Lower leg skin (tissue), 4 donors: Measurements from ENCODE around the gene HIBCH. TPM values are rescaled to one million over a fixed set of nuclear protein-coding genes. Genes with fewer than 3 reads are reported as not detected.
"Not testable (repeated sequence)": the region's sequence is repeated elsewhere in the genome, so short reads cannot be mapped to it uniquely, and the experiment has no call there.

Source experiments
- DNase-seq, 2 donors: peaks; one replicate each; pipeline ENCODE4 v3.0.0-alpha.2; 2019; ENCODE audit warnings: low spot score in 2 of 2
- H3K4me3 ChIP-seq: fragments of 200-600 bp; sonication (generic); 2 replicates; pipeline ENCODE4 v1.5.1; 2017; ENCODE audit warnings: mild to moderate bottlenecking, low read depth; ENCODE audit not compliant: poor library complexity, severe bottlenecking
- POLR2A ChIP-seq, 2 donors: fragments of 450-650 bp; IDR thresholded peaks; one replicate each; pipeline ENCODE4 v1.6.1; 2016 to 2017; ENCODE audit warnings: antibody characterized with exemption in 2 of 2, mild to moderate bottlenecking in 1 of 2, moderate library complexity in 1 of 2
- WGBS, 2 donors: methylation state at CpG; one replicate each; pipeline ENCODE4 v1.1.5; 2018; 5-methylcytosine and 5-hydroxymethylcytosine counted together
- intact Hi-C: fragments of 100-400 bp; cut with DNase I; formaldehyde crosslinking; loops from one replicate; pipeline ENCODE4 v1.15.0; 2023; ENCODE audit warnings: low total_unique reads
- total RNA-seq, 4 donors: library from RNA; depleted of rRNA; stranded (reverse); fragments of >200 nt; gene quantifications; one replicate each; pipeline ENCODE4 v1.1.0, GENCODE V29; 2016
- TF ChIP-seq, protein P1 (sequence below), 3 donors: fragments of 450-650 bp; IDR thresholded peaks; one replicate each; pipeline ENCODE4 v1.5.1; 2016; ENCODE audit warnings: antibody characterized with exemption in 3 of 3, mild to moderate bottlenecking in 3 of 3, moderate library complexity in 2 of 3

The HIBCH gene
- total RNA-seq, 4 donors from 2014 or later: 10.0 to 21.4 (median 18.4) TPM

DNA sequence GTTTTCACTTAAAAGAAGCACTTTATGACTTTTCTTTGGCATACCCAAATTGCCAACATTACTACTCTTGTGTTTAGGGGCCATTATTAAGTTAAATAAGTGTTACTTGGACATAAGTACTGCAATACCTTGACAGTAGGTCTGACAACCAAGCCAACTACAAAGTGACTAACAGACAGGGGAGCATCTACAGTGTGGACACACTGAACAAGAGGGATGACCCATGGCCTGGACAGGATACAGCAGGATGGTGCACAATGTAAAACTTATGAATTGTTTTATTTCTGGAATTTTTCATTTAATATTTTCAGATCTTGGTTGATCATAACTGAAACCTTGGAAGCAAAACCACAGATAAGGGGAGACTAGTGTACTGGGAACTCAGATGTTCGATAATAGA is 19.8 kb upstream of the HIBCH start:
- intact Hi-C loops: no loop called here
- no peak overlapping the region for H3K4me3 ChIP-seq
- WGBS, 2 donors: 91 to 94% methylated on average over 1 of the region's 1 CpG
- DNase-seq: no peak
- no peak for TF ChIP-seq POLR2A (IDR thresholded peaks at IDR 0.05)
- TF ChIP-seq, protein P1, sequence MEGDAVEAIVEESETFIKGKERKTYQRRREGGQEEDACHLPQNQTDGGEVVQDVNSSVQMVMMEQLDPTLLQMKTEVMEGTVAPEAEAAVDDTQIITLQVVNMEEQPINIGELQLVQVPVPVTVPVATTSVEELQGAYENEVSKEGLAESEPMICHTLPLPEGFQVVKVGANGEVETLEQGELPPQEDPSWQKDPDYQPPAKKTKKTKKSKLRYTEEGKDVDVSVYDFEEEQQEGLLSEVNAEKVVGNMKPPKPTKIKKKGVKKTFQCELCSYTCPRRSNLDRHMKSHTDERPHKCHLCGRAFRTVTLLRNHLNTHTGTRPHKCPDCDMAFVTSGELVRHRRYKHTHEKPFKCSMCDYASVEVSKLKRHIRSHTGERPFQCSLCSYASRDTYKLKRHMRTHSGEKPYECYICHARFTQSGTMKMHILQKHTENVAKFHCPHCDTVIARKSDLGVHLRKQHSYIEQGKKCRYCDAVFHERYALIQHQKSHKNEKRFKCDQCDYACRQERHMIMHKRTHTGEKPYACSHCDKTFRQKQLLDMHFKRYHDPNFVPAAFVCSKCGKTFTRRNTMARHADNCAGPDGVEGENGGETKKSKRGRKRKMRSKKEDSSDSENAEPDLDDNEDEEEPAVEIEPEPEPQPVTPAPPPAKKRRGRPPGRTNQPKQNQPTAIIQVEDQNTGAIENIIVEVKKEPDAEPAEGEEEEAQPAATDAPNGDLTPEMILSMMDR (IDR thresholded peaks at IDR 0.05): no peak

DNA sequence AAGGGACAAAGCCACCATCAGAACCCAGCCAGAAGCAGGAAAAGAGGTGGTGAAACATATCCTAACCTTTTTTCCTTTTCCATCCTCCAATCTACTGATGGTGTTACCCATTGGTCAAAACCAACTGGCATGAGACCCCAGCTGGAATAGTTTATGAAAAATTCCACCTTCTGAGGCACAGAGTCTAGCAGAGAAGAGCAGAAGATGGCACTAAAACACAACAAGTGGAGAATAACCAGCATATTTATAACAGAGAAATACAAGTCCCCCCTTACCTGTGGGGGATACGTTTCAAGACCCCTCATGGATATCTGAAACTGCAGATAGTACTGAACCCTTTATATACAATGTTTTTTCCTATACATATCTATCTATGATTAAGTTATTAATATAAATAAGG is 18.8 kb upstream of the HIBCH start:
- no peak for TF ChIP-seq POLR2A (IDR thresholded peaks at IDR 0.05)
- TF ChIP-seq, protein P1 (IDR thresholded peaks at IDR 0.05): no peak
- intact Hi-C loops: no loop called here
- H3K4me3 ChIP-seq: no peak overlapping the region
- DNase-seq: no peak
- 76 to 87% methylated on average over 1 of the region's 1 CpG for WGBS, 2 donors

DNA sequence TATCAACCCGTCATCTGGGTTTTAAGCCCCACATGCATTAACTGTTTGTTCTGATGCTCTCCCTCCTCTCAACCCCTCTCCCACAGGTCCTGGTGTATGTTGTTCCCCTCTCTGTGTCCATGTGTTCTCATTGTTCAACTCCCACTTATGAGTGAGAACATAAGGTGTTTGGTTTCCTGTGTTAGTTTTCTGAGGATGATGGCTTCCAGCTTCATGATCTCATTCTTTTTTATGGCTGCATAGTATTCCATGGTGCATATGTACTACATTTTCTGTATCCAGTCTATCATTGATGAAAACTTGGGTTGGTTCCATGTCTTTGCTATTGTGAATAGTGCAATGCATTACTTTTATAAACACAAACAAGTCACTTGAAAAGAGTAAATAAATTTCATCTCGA is 16.8 kb upstream of the HIBCH start:
- intact Hi-C loops: no loop called here
- H3K4me3 ChIP-seq: no peak overlapping the region
- DNase-seq: no peak
- WGBS, 2 donors: 97 to 98% methylated on average over 2 of the region's 2 CpGs
- TF ChIP-seq, protein P1 (IDR thresholded peaks at IDR 0.05): no peak
- TF ChIP-seq POLR2A (IDR thresholded peaks at IDR 0.05): no peak

DNA sequence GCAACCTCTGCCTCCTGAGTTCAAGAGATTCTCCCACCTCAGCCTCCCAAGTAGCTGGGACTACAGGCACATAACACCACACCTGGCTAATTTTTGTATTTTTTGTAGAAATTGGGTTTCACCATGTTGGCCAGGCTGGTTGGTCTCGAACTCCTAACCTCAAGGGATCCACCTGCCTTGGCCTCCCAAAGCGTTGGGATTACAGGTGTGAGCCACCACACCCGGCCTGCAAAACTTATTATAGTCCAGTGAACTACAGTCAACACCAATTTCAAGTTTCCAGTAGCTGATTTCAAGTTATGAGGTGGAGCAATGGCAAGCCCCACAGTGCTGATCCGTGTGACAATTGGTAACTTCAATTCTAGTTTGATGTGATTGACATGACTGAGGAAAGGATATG is 16.0 kb upstream of the HIBCH start:
- intact Hi-C loops, DNase-seq, H3K4me3 ChIP-seq: not testable (repeated sequence)
- WGBS, 2 donors: 89 to 98% methylated on average over 4 of the region's 4 CpGs

DNA sequence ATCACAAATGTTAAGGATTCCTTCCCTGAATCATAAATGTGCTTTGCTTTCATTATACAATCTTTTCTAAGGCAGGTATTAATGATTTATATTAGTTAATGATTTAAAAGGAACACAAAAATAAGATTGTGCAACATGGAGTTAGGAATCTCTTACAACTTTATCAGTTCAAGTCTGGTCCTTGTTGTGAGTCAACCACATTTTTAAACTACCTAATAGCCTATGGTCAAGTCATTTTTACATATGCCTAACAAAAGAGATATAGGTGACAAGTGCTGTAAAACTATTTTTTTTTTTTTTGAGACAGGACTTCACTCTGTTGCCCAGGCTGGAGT is 15.6 kb upstream of the HIBCH start:
- no peak overlapping the region for H3K4me3 ChIP-seq
- no peak for DNase-seq
- no peak for TF ChIP-seq POLR2A (IDR thresholded peaks at IDR 0.05)
- TF ChIP-seq, protein P1 (IDR thresholded peaks at IDR 0.05): no peak
- intact Hi-C loops: no loop called here

DNA sequence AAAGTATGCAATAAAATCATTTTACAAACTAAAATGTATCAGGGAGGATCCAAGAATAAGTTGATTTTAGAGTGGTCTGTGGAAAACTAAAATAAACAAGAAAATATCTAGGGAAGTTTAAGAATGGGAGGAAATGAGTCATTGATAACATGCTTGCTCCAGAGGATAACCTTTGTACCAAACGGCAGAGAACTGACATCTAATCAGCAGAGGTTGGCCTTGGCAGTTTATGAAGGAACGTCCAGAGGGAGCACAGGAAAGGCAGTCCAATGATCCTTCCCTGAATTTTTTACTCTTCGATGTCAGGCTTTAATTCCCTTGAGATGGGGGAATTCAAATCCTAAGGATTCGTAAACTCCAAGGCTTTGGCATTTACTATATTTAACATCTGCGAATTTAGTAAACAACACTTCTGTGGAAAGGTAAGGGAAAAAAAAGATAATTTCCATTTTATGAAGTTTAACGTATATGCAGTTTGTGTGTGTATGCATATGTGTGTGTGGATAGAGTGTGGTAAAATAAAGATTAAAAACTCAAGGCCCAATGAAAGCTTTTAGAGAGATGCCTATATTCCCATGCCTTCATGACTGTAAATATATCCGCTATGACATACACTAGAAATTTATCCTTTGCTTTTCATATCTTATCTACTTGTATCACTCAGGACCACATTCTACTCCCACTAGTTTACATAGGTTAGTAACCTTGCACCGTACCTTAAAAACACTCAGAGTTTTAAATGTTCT is 15.0 kb upstream of the HIBCH start:
- intact Hi-C loops: no loop called here
- H3K4me3 ChIP-seq: no peak overlapping the region
- no peak for DNase-seq
- WGBS, 2 donors: 61% methylated on average over 8 of the region's 8 CpGs
- no peak for TF ChIP-seq POLR2A (IDR thresholded peaks at IDR 0.05)
- TF ChIP-seq, protein P1 (IDR thresholded peaks at IDR 0.05): no peak
